Testis (tissue), 3 donors: ENCODE results near the gene COL5A2. TPM values are rescaled to one million over a fixed set of nuclear protein-coding genes. Genes with fewer than 3 reads are reported as not detected.

Experiments
- DNase-seq: peaks from one replicate; pipeline ENCODE4 v3.0.0-alpha.2; 2019
- H3K27ac ChIP-seq, 2 donors: fragments of 200-600 bp; sonication (generic); one replicate each; pipeline ENCODE4 v1.5.1; 2019
- H3K27me3 ChIP-seq: fragments of 200-600 bp; sonication (generic); one replicate; pipeline ENCODE4 v1.5.1; 2019
- H3K36me3 ChIP-seq: fragments of 200-600 bp; sonication (generic); one replicate; pipeline ENCODE4 v1.5.1; 2017; ENCODE audit warnings: low read depth; ENCODE audit errors: missing control alignments
- H3K4me1 ChIP-seq: fragments of 200-600 bp; sonication (generic); one replicate; pipeline ENCODE4 v1.5.1; 2019
- H3K4me3 ChIP-seq, 2 donors: fragments of 200-600 bp; sonication (generic); one replicate each; pipeline ENCODE4 v1.5.1; 2017 to 2019
- H3K9me3 ChIP-seq: fragments of 200-600 bp; sonication (generic); one replicate; pipeline ENCODE4 v1.5.1; 2017
- CTCF ChIP-seq, 3 experiments: fragments of 450-650 bp in 2 of 3; fragments of 200-600 bp in 1 of 3; sonication (generic) in 1 of 3; IDR thresholded peaks; one replicate each; pipeline ENCODE4 v1.5.1; 2016 to 2019; ENCODE audit warnings: antibody characterized with exemption in 3 of 3, mild to moderate bottlenecking in 2 of 3, moderate library complexity in 1 of 3
- POLR2A ChIP-seq: fragments of 450-650 bp; IDR thresholded peaks from one replicate; pipeline ENCODE4 v1.6.1; 2017; ENCODE audit warnings: antibody characterized with exemption, mild to moderate bottlenecking, moderate library complexity
- WGBS, 2 donors: methylation state at CpG; one replicate each; pipeline ENCODE4 v1.1.5; 2018; 5-methylcytosine and 5-hydroxymethylcytosine counted together
- intact Hi-C: fragments of 100-400 bp; cut with DNase I; formaldehyde crosslinking; loops from one replicate; pipeline ENCODE4 v1.15.1; 2023; ENCODE audit warnings: low total_unique reads
- polyA plus RNA-seq: library from polyadenylated mRNA; stranded (reverse); fragments of 350-450 nt; fragmentation: Illumina TruSeq; extraction: RNeasy Lipid Tissue Mini Kit (QIAGEN cat#74804); gene quantifications from one replicate; pipeline ENCODE4 v1.2.3, GENCODE V29; 2014; ENCODE audit warnings: low read depth, low replicate concordance; ENCODE audit not compliant: insufficient read depth
- total RNA-seq, 2 donors: library from RNA; depleted of rRNA; stranded (reverse); fragments of >200 nt; gene quantifications; one replicate each; pipeline ENCODE4 v1.2.3, GENCODE V29; 2016

Gene COL5A2
- total and polyA plus RNA-seq, 3 donors from 2014 or later: 12.9 to 24.7 (median 15.7) TPM

DNA sequence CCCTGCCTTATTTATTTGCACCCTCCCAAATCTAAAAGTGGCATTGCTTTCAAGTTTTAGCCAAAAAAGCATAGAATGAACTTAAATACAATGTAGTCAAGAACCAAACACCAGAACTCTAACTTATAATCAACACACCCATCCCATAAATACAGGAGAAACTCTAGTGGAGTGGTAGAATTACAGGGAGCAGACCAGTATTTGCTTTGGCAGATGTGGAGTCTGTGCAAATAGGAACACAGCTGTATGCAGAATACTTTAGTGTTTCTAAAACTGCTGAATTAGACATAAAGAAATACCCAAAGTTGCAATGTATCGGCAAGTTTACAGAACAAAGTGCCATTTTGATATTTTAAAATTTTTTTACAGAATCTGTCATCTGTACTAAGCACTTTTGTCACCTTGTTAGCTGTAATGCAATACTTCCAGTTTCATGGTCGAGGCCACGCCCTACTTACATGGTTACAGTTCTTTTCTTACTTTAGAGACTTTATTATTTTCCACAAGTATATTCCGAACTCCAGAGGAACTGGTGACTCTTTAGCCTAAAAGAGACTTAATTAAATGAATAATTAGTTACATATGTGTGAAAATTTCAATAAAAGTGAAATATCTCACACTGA, 23.7 kb upstream of the COL5A2 start:
- no peak for DNase-seq
- H3K4me3 ChIP-seq: no peak overlapping the region
- H3K4me1 ChIP-seq: no peaks in the 10 kb centered on the region
- H3K9me3 ChIP-seq: no peaks in the 10 kb centered on the region
- H3K27me3 ChIP-seq: no peaks in the 10 kb centered on the region
- no peaks in the 10 kb centered on the region for H3K36me3 ChIP-seq
- H3K27ac ChIP-seq: no peak overlapping the region
- intact Hi-C loops: no loop called here
- TF ChIP-seq CTCF (IDR thresholded peaks at IDR 0.05) (no peak), POLR2A (no peak)
- 73 to 75% methylated on average over 4 of the region's 4 CpGs for WGBS, 2 donors

- Histone ChIP-seq H3K4me1 (no peaks in the 10 kb centered on the region), H3K4me3 (no peak overlapping the region), H3K9me3 (no peaks in the 10 kb centered on the region), H3K36me3 (no peaks in the 10 kb centered on the region), H3K27ac (no peak overlapping the region), H3K27me3 (no peaks in the 10 kb centered on the region)
- intact Hi-C loops: no loop called here
- no peak for TF ChIP-seq CTCF (IDR thresholded peaks at IDR 0.05)
- no peak for TF ChIP-seq POLR2A
- DNase-seq: no peak
Measured at GRCh38 chr2:189199797-189200196, 20.2 kb upstream of the COL5A2 start.

DNA sequence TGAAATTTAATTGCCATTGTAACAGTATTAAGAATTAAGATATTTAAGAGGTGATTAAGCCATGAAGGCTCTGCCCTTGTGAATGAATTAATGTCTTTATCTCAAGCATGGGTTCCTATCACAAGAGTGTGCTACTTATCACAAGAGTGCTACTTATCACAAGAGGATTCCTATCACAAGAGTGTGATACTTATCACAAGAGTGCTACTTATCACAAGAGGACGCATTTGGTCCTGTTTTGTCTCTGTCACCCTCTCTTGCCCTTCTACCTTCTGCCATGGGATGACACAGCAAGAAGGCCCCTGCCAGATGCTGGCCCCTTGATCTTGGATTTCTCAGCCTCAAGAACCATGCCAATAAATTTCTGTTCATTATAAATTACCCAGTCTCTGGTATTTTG, 13.2 kb upstream of the COL5A2 start:
- TF ChIP-seq CTCF (IDR thresholded peaks at IDR 0.05) (no peak), POLR2A (no peak)
- H3K27ac ChIP-seq: no peak overlapping the region
- no peaks in the 10 kb centered on the region for H3K9me3 ChIP-seq
- no peak overlapping the region for H3K4me3 ChIP-seq
- no peak for DNase-seq
- WGBS, 2 donors: 84 to 85% methylated on average over 1 of the region's 1 CpG
- intact Hi-C loops: no loop called here
- no peaks in the 10 kb centered on the region for H3K36me3 ChIP-seq
- no peaks in the 10 kb centered on the region for H3K4me1 ChIP-seq
- H3K27me3 ChIP-seq: no peaks in the 10 kb centered on the region

DNA sequence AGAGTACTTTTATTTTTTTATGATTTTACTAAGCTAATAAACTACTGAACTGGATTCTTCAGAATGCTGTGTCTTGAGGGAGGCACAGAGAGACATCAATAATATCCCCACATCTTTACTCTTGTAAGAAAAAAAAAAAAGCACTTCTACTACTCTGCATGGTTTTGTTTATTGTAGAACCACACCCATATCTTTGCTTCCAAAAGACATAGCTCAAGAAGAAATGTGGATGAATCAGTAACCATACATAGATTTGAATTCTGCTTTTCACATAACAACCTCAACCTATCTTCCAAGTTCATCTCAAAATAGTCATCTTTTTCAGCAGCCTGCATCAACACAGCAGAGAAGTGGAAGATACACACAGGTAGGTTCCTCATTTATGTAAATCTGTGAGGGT, 12.2 kb upstream of the COL5A2 start:
- intact Hi-C loops: no loop called here
- H3K4me3 ChIP-seq: no peak overlapping the region
- no peak for DNase-seq
- H3K27ac ChIP-seq: no peak overlapping the region
- no peaks in the 10 kb centered on the region for H3K27me3 ChIP-seq
- H3K9me3 ChIP-seq: no peaks in the 10 kb centered on the region
- H3K4me1 ChIP-seq: no peaks in the 10 kb centered on the region
- no peaks in the 10 kb centered on the region for H3K36me3 ChIP-seq
- no peak for TF ChIP-seq CTCF (IDR thresholded peaks at IDR 0.05)
- TF ChIP-seq POLR2A: no peak

- Histone ChIP-seq H3K27me3 (no peaks in the 10 kb centered on the region), H3K36me3 (no peaks in the 10 kb centered on the region), H3K4me1 (no peaks in the 10 kb centered on the region), H3K9me3 (no peaks in the 10 kb centered on the region), H3K4me3 (no peak overlapping the region), H3K27ac (no peak overlapping the region)
- WGBS, 2 donors: 96 to 97% methylated on average over 3 of the region's 3 CpGs
- intact Hi-C loops: no loop called here
- TF ChIP-seq CTCF (IDR thresholded peaks at IDR 0.05) (no peak), POLR2A (no peak)
- no peak for DNase-seq
Measured at GRCh38 chr2:189190685-189191084, 11.1 kb upstream of the COL5A2 start.
